K562 (cell line): ENCODE data around the gene DPEP2. TPM values are rescaled to one million over a fixed set of nuclear protein-coding genes. Genes with fewer than 3 reads are reported as not detected.
A peak's percentile ranks its signal among the peaks of the same experiment; 100 is the strongest.

Source experiments
- ATAC-seq: fragments of 200-7000 bp; cut with Tn5 transposase; 3 replicates; pipeline ENCODE4 v1.9.1; 2020; ENCODE audit warnings: moderate library complexity
- BruUV-seq: library from RNA; stranded (reverse); fragments of 400-500 nt; replicated peaks from 2 replicates; lab custom pipeline; 2021; lab: Mats Ljungman, UMichigan
- CTCF ChIA-PET: fragments of 300-600 bp; formaldehyde crosslinking; extraction: SDS; loops from one replicate; lab custom pipeline; 2021; ENCODE audit warnings: low intra/inter-chr PET ratio; lab: Yijun Ruan, JAX
- POLR2A ChIA-PET: fragments of 300-600, 350-650 bp; sonication (Branson Sonifier 250); formaldehyde crosslinking; extraction: SDS; loops from one replicate; lab custom pipeline; 2021; ENCODE audit warnings: antibody characterized with exemption, inconsistent platforms; lab: Yijun Ruan, JAX
- DNase-seq, 4 experiments: peaks; one replicate each; pipeline versions ENCODE4 v3.0.0 to v3.0.0-alpha.2; 2011 to 2018; ENCODE audit warnings: low spot score in 3 of 4, mixed read lengths in 3 of 4; ENCODE audit errors: extremely low read depth in 1 of 4
- FAIRE-seq: peaks from 2 replicates; lab custom pipeline; 2011; peaks lifted over from hg19 to GRCh38; lab: Jason Lieb, UNC
- H2AFZ ChIP-seq: 2 replicates; pipeline ENCODE4 v1.6.0; 2011; ENCODE audit warnings: low read depth, low read length, control low read depth, inconsistent platforms
- H3K27ac ChIP-seq: fragments of 200-600 bp; 3 replicates; pipeline ENCODE4 v1.8.0; 2011; ENCODE audit warnings: low read depth, mild to moderate bottlenecking, control low read depth, inconsistent platforms, low read length, moderate library complexity, mixed read lengths; ENCODE audit errors: extremely low read depth
- H3K27me3 ChIP-seq, 2 experiments: fragments of 300-600 bp in 1 of 2; 2 replicates in 1 of 2; 3 replicates in 1 of 2; pipeline versions ENCODE4 v1.6.0 to v1.8.0; 2011; ENCODE audit warnings: inconsistent platforms in 2 of 2, low read length in 2 of 2, mild to moderate bottlenecking in 1 of 2, mixed read lengths in 1 of 2, moderate library complexity in 1 of 2; ENCODE audit not compliant: control insufficient read depth in 2 of 2, insufficient read depth in 2 of 2
- H3K36me3 ChIP-seq: fragments of 300-600 bp; 3 replicates; pipeline ENCODE4 v1.8.0; 2011; ENCODE audit warnings: mild to moderate bottlenecking, low read length, inconsistent platforms; ENCODE audit not compliant: control insufficient read depth, insufficient read depth
- H3K4me1 ChIP-seq, 2 experiments: fragments of 200-600 bp in 1 of 2; replicated peaks in 1 of 2; 2 replicates in 1 of 2; 3 replicates in 1 of 2; pipeline versions ENCODE4 v1.5.1 to v1.8.0; 2011; ENCODE audit warnings: inconsistent platforms in 2 of 2, low read length in 2 of 2, mild to moderate bottlenecking in 1 of 2, mixed read lengths in 1 of 2, moderate library complexity in 1 of 2; ENCODE audit not compliant: control insufficient read depth in 2 of 2, insufficient read depth in 2 of 2
- H3K4me2 ChIP-seq: 2 replicates; pipeline ENCODE4 v1.6.1; 2011; ENCODE audit warnings: low read length, control low read depth, inconsistent platforms, mixed read lengths; ENCODE audit not compliant: insufficient read depth
- H3K4me3 ChIP-seq: fragments of 200-600 bp; sonication (generic), shearing (Covaris generic); 2 replicates; pipeline ENCODE4 v1.5.1; 2016; ENCODE audit warnings: control low read depth, inconsistent platforms
- H3K79me2 ChIP-seq: fragments of 200-600 bp; 3 replicates; pipeline ENCODE4 v1.8.0; 2011; ENCODE audit warnings: low read length, inconsistent platforms; ENCODE audit not compliant: control insufficient read depth, insufficient read depth
- H3K9ac ChIP-seq, 2 experiments: 2 replicates each; pipeline versions ENCODE4 v1.6.0 to v1.6.1; 2011; ENCODE audit warnings: low read depth in 2 of 2, low read length in 2 of 2, control low read depth in 1 of 2, inconsistent platforms in 1 of 2, mild to moderate bottlenecking in 1 of 2, mixed read lengths in 1 of 2; ENCODE audit not compliant: insufficient read depth in 1 of 2
- H3K9me1 ChIP-seq: one replicate; pipeline ENCODE4 v1.6.0; 2011; ENCODE audit warnings: inconsistent platforms, mild to moderate bottlenecking, low read length, moderate library complexity; ENCODE audit not compliant: control insufficient read depth, insufficient read depth
- H3K9me3 ChIP-seq: replicated peaks from 2 replicates; pipeline ENCODE4 v1.5.1; 2011; ENCODE audit warnings: low read depth, low read length, inconsistent platforms; ENCODE audit not compliant: control insufficient read depth, insufficient read depth
- H4K20me1 ChIP-seq: replicated peaks from 2 replicates; pipeline ENCODE4 v1.6.1; 2011; ENCODE audit warnings: low read length, inconsistent platforms, mixed read lengths; ENCODE audit not compliant: control insufficient read depth, insufficient read depth
- ATF7 ChIP-seq: fragments of 450-650 bp; IDR thresholded peaks from 2 replicates; pipeline ENCODE4 v1.7.1; 2014; ENCODE audit warnings: mild to moderate bottlenecking, moderate library complexity
- CBX8 ChIP-seq: fragments of 200-600 bp; sonication (generic); IDR thresholded peaks from 2 replicates; pipeline ENCODE4 v1.6.1; 2012; ENCODE audit warnings: borderline replicate concordance, mixed run types, low read depth, mild to moderate bottlenecking, moderate library complexity, mixed read lengths, low read length, control low read depth, inconsistent platforms; ENCODE audit not compliant: poor library complexity, severe bottlenecking; ENCODE audit errors: extremely low read depth
- CREB3L1 ChIP-seq: fragments of 450-650 bp; IDR thresholded peaks from 2 replicates; pipeline ENCODE4 v1.6.1; 2014; ENCODE audit warnings: low read depth, mild to moderate bottlenecking, moderate library complexity, borderline replicate concordance
- HINFP ChIP-seq: fragments of 450-650 bp; conservative IDR thresholded peaks from 2 replicates; pipeline ENCODE4 v1.6.1; 2016; ENCODE audit warnings: missing genetic modification characterization, low read depth, mild to moderate bottlenecking, control low read depth, missing compliant biosample characterization
- HOMEZ ChIP-seq: fragments of 250-450 bp; sonication (Bioruptor Pico); IDR thresholded peaks from 2 replicates; pipeline ENCODE4 v1.4.0; 2020; ENCODE audit warnings: mild to moderate bottlenecking, moderate library complexity
- MAZ ChIP-seq, 2 experiments: fragments of 450-650 bp in 1 of 2; sonication (generic) in 1 of 2; formaldehyde crosslinking; IDR thresholded peaks in 1 of 2; conservative IDR thresholded peaks in 1 of 2; 2 replicates each; pipeline versions ENCODE4 v1.4.0 to v1.5.0; 2020; ENCODE audit warnings: mild to moderate bottlenecking in 1 of 2, missing genetic modification reagents in 1 of 2
- NELFE ChIP-seq: IDR thresholded peaks from 2 replicates; pipeline ENCODE4 v1.6.1; 2011; ENCODE audit warnings: mild to moderate bottlenecking; ENCODE audit not compliant: insufficient read depth, insufficient read length
- NFATC3 ChIP-seq: fragments of 450-650 bp; IDR thresholded peaks from 2 replicates; pipeline ENCODE4 v1.6.1; 2017; ENCODE audit warnings: mild to moderate bottlenecking
- RBM22 ChIP-seq: fragments of 200-400 bp; formaldehyde crosslinking; IDR thresholded peaks from 2 replicates; pipeline ENCODE4 v1.6.1; 2018; ENCODE audit warnings: low read length, low read depth; ENCODE audit not compliant: poor library complexity, severe bottlenecking
- STAG1 ChIP-seq: sonication (generic); formaldehyde crosslinking; IDR thresholded peaks from 2 replicates; pipeline ENCODE4 v1.5.0; 2020; ENCODE audit warnings: missing genetic modification reagents, borderline replicate concordance
- TAF15 ChIP-seq: fragments of 200-400 bp; formaldehyde crosslinking; IDR thresholded peaks from 2 replicates; pipeline ENCODE4 v1.6.1; 2017; ENCODE audit warnings: mild to moderate bottlenecking, low read depth, low read length, moderate library complexity
- TAL1 ChIP-seq: fragments of 450-650 bp; IDR thresholded peaks from 2 replicates; pipeline ENCODE4 v1.6.1; 2016; ENCODE audit warnings: mild to moderate bottlenecking
- TCF7L2 ChIP-seq: fragments of 150-350 bp; IDR thresholded peaks from 2 replicates; pipeline ENCODE4 v1.6.1; 2016; ENCODE audit warnings: low read depth, mild to moderate bottlenecking, low read length, moderate library complexity
- ZKSCAN1 ChIP-seq: fragments of 150-350 bp; IDR thresholded peaks from 2 replicates; pipeline ENCODE4 v1.6.1; 2016; ENCODE audit warnings: low read depth, low read length
- ZNF133 ChIP-seq: fragments of 250-450 bp; sonication (Bioruptor Pico); IDR thresholded peaks from 2 replicates; pipeline ENCODE4 v1.4.0; 2020; ENCODE audit warnings: mild to moderate bottlenecking
- ZNF347 ChIP-seq: fragments of 450-650 bp; formaldehyde crosslinking; IDR thresholded peaks from 2 replicates; pipeline ENCODE4 v1.4.0; 2020; ENCODE audit warnings: low read depth, mild to moderate bottlenecking, moderate library complexity
- ZNF77 ChIP-seq: fragments of 250-450 bp; sonication (Bioruptor Pico); IDR thresholded peaks from 2 replicates; pipeline ENCODE4 v1.5.0; 2020
- WGBS: fragments of 100-300 bp; shearing (Covaris generic); methylation state at CpG from one replicate; pipeline ENCODE4 v1.1.6; 2016; ENCODE audit warnings: low coverage, mixed read lengths; ENCODE audit not compliant: insufficient coverage; ENCODE audit errors: missing lambda C conversion rate; 5-methylcytosine and 5-hydroxymethylcytosine counted together
- in situ Hi-C: fragments of 300-500 bp; cut with MboI; formaldehyde crosslinking; loops from 4 replicates; pipeline ENCODE4 v1.15.0; 2018; ENCODE audit warnings: inconsistent platforms, mixed read lengths
- intact Hi-C: fragments of 100-400 bp; cut with micrococcal nuclease; formaldehyde crosslinking; loops from 2 replicates; pipeline ENCODE4 v1.14.2; 2022
- polyA plus RNA-seq, 8 experiments: library from polyadenylated mRNA; depleted of rRNA in 4 of 8; stranded (reverse) in 5 of 8; unstranded in 3 of 8; fragments of >200 nt; fragmentation: Nextera tagmentation in 2 of 8; fragmentation: Illumina TruSeq in 1 of 8; extraction: Ambion mirVana in 2 of 8; extraction: Trizol in 1 of 8; gene quantifications; 2 replicates each; pipeline versions ENCODE4 v1.2.1 to v1.2.3, GENCODE V29; 2011 to 2014; ENCODE audit warnings: inconsistent platforms in 1 of 8, missing spikeins in 1 of 8
- total RNA-seq, 7 experiments: library from RNA; depleted of rRNA in 6 of 7; stranded (reverse); fragments of >200 nt in 6 of 7; fragmentation: Illumina TruSeq in 2 of 7; extraction: Trizol in 2 of 7; gene quantifications; 2 replicates each; pipeline versions ENCODE4 v1.2.1 to v1.2.3, GENCODE V29; 2011 to 2021; ENCODE audit warnings: low replicate concordance in 1 of 7

The DPEP2 gene
- total and polyA plus RNA-seq, 9 of the 15 experiments (the other 6 are each of a cell fraction or from before 2014, with no cell fraction given): 0.14 to 1.2 (median 0.38) TPM

GRCh38 chr16:68040506-68041288, 41.4 kb upstream of the DPEP2 start:
- ATAC-seq (peak; percentile 100), FAIRE-seq (peak; percentile 95), DNase-seq (peak; percentile 85 to 91 (median 88))
- Histone ChIP-seq H3K4me3 (no peak overlapping the region), H3K4me2 (no peak overlapping the region), H2AFZ (no peak overlapping the region), H3K9ac (no peak overlapping the region), H3K27ac (no peak overlapping the region), H4K20me1 (no peaks in the 10 kb centered on the region), H3K27me3 (no peaks in the 10 kb centered on the region), H3K36me3 (peaks cover 33% of the 10 kb centered on the region; the same call in 2 of the 3 replicates), H3K79me2 (no peaks in the 10 kb centered on the region), H3K9me1 (no peaks in the 10 kb centered on the region), H3K4me1 (peaks cover 0 to 2% of the 10 kb centered on the region in 2 experiments; a peak in 2 of 5 replicates), H3K9me3 (no peaks in the 10 kb centered on the region)
- 51% methylated on average over 9 of the region's 14 CpGs for WGBS
- in situ Hi-C loops: loop anchor here (10.0 kb wide), 2 partner anchors 226 to 366 kb away; no protein-coding TSS in a partner anchor
- intact Hi-C loops: loop anchor here (1.0 to 10.0 kb wide), 6 partner anchors 24 to 368 kb away; partner anchors contain the start of genes NRN1L and PSMB10
- CTCF ChIA-PET: interaction anchor here (0.5 to 2.1 kb wide), 9 partner anchors 47 to 472 kb away, joined by 3 to 16 read pairs (median 4); no protein-coding TSS in a partner anchor
- BruUV-seq: no TSS peak
- POLR2A ChIA-PET: interaction anchor here (0.6 to 1.6 kb wide), 4 partner anchors 9 to 17 kb away, joined by 3 to 5 read pairs (median 4); partner anchors contain the start of genes DDX28 and DUS2
- TF ChIP-seq ZKSCAN1 (no peak), RBM22 (no peak), ZNF133 (no peak), STAG1 (CRISPR knock-in tag) (peak; percentile 70; the same call in 1 of the 2 replicates), NFATC3 (no peak), TCF7L2 (no peak), ZNF347 (no peak), HINFP (tag) (no peak), NELFE (no peak), CBX8 (no peak), CREB3L1 (no peak), TAF15 (no peak), TAL1 (no peak), MAZ (CRISPR knock-in tag; conservative IDR thresholded peaks at IDR 0.05 in 1 of 2, IDR thresholded peaks at IDR 0.05 in 1 of 2) (peak; percentile 37 to 66; a peak in 2 of 4 replicates), HOMEZ (CRISPR knock-in tag) (no peak), ATF7 (peak; percentile 66), ZNF77 (no peak)
